ENCODE measurements around the gene CENPP. TPM values are rescaled to one million over a fixed set of nuclear protein-coding genes. Genes with fewer than 3 reads are reported as not detected.

CENPP gene
- total RNA-seq, 4 donors from 2014 or later = 14.1 to 39.5 (median 19.2) TPM

GRCh38 chr9:92645041-92645440, 319.3 kb downstream of the CENPP start:
- Histone ChIP-seq H3K4me3 (no peak overlapping the region), H3K9me3 (no peaks in the 10 kb centered on the region), H3K27me3 (no peaks in the 10 kb centered on the region), H3K4me1 (peaks cover 41% of the 10 kb centered on the region), H3K36me3 (peaks cover 94% of the 10 kb centered on the region), H3K27ac (no peak overlapping the region)
- TF ChIP-seq POLR2AphosphoS5 (IDR thresholded peaks at IDR 0.05) = no peak
- TF ChIP-seq POLR2A (IDR thresholded peaks at IDR 0.05) = no peak
- TF ChIP-seq, protein P1, sequence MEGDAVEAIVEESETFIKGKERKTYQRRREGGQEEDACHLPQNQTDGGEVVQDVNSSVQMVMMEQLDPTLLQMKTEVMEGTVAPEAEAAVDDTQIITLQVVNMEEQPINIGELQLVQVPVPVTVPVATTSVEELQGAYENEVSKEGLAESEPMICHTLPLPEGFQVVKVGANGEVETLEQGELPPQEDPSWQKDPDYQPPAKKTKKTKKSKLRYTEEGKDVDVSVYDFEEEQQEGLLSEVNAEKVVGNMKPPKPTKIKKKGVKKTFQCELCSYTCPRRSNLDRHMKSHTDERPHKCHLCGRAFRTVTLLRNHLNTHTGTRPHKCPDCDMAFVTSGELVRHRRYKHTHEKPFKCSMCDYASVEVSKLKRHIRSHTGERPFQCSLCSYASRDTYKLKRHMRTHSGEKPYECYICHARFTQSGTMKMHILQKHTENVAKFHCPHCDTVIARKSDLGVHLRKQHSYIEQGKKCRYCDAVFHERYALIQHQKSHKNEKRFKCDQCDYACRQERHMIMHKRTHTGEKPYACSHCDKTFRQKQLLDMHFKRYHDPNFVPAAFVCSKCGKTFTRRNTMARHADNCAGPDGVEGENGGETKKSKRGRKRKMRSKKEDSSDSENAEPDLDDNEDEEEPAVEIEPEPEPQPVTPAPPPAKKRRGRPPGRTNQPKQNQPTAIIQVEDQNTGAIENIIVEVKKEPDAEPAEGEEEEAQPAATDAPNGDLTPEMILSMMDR (IDR thresholded peaks at IDR 0.05) = no peak
- TF ChIP-seq EP300 (IDR thresholded peaks at IDR 0.05) = no peak
- DNase-seq (ENCODE audit: low spot score in 2 of 2) = no peak
- WGBS = 100% methylated on average over 4 of the region's 4 CpGs

GRCh38 chr9:92647671-92648473, 322.1 kb downstream of the CENPP start:
- peak in 1 of 2 donors; percentile 28 for DNase-seq (ENCODE audit: low spot score in 2 of 2)
- peaks cover 66% of the 10 kb centered on the region for H3K36me3 ChIP-seq

GRCh38 chr9:92648474-92648971, 322.8 kb downstream of the CENPP start:
- peak in 1 of 2 donors; percentile 45 for DNase-seq (ENCODE audit: low spot score in 2 of 2)
- H3K36me3 ChIP-seq = peaks cover 61% of the 10 kb centered on the region
- H3K9me3 ChIP-seq = no peaks in the 10 kb centered on the region
- no peaks in the 10 kb centered on the region for H3K27me3 ChIP-seq
- TF ChIP-seq, protein P1 (IDR thresholded peaks at IDR 0.05) = no peak
- TF ChIP-seq POLR2A (IDR thresholded peaks at IDR 0.05) = no peak
- no peak for TF ChIP-seq EP300 (IDR thresholded peaks at IDR 0.05)
- no peak for TF ChIP-seq POLR2AphosphoS5 (IDR thresholded peaks at IDR 0.05)
- H3K4me1 ChIP-seq = peaks cover 40% of the 10 kb centered on the region
- WGBS = 76% methylated on average over 4 of the region's 6 CpGs
- H3K4me3 ChIP-seq = no peak overlapping the region
- H3K27ac ChIP-seq = no peak overlapping the region

More at GRCh38 chr9:92647671-92648473, 322.1 kb downstream of the CENPP start:
- no peak overlapping the region for H3K4me3 ChIP-seq
- TF ChIP-seq, protein P1 (IDR thresholded peaks at IDR 0.05) = no peak
- TF ChIP-seq EP300 (IDR thresholded peaks at IDR 0.05) = no peak
- no peak for TF ChIP-seq POLR2AphosphoS5 (IDR thresholded peaks at IDR 0.05)
- H3K9me3 ChIP-seq = no peaks in the 10 kb centered on the region
- H3K27me3 ChIP-seq = no peaks in the 10 kb centered on the region
- H3K4me1 ChIP-seq = peaks cover 39% of the 10 kb centered on the region
- H3K27ac ChIP-seq = no peak overlapping the region
- 94% methylated on average over 11 of the region's 11 CpGs for WGBS

DNA sequence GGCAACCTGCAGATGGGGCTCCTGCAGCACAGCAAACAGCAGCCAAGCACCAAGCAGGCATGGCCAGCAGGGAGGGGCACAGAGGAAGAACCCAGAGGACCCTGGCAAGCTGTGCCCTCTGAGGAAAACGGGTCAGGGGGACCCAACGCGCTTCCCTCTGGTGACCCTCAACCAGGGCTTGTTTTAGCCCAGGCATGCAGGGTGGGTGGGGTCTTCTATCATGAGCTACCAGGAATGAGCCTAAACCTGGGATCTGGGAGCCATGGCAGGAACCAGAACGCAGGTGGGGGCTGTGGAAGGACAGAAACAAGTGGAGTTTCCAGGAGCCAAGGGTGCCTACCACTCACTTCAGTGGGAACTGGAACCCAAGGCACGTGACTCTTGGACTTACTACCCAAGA, 323.3 kb downstream of the CENPP start:
- Histone ChIP-seq H3K27ac (no peak overlapping the region), H3K9me3 (no peaks in the 10 kb centered on the region), H3K27me3 (no peaks in the 10 kb centered on the region), H3K36me3 (peaks cover 56% of the 10 kb centered on the region), H3K4me3 (no peak overlapping the region), H3K4me1 (peaks cover 40% of the 10 kb centered on the region)
- TF ChIP-seq POLR2A (IDR thresholded peaks at IDR 0.05) (no peak), POLR2AphosphoS5 (IDR thresholded peaks at IDR 0.05) (no peak), EP300 (IDR thresholded peaks at IDR 0.05) (no peak)
- TF ChIP-seq, protein P1 (IDR thresholded peaks at IDR 0.05) = no peak
- DNase-seq (ENCODE audit: low spot score in 2 of 2) = peak; percentile 62 to 71
- 94% methylated on average over 2 of the region's 5 CpGs for whole genome bisulfite sequencing

DNA sequence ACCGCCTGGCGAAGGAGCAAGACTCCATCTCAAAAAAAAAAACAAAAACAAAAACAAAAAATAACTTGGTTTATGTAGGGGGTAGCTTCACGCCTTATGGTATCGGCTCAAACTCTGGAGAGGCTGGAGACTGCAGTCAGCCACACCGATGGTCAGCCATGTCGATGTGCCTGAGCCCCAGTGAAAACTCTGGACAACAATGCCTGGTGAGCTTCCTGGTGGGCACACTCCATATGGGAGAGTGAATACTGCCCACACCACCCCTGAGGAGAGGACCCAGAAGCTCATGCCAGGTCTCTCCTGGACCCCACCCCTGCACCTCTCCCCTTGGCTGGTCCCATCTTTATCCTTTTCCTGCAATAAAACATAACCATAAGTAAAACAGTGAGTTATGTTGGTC, 324.5 kb downstream of the CENPP start:
- DNase-seq (ENCODE audit: low spot score in 2 of 2) = peak in 1 of 2 donors; percentile 18
- Histone ChIP-seq H3K27me3 (no peaks in the 10 kb centered on the region), H3K9me3 (no peaks in the 10 kb centered on the region), H3K27ac (peak overlapping the region; percentile 73), H3K4me3 (no peak overlapping the region), H3K4me1 (peaks cover 51% of the 10 kb centered on the region), H3K36me3 (peaks cover 43% of the 10 kb centered on the region)
- TF ChIP-seq, protein P1 (IDR thresholded peaks at IDR 0.05) = no peak
- no peak for TF ChIP-seq POLR2A (IDR thresholded peaks at IDR 0.05)
- no peak for TF ChIP-seq POLR2AphosphoS5 (IDR thresholded peaks at IDR 0.05)
- no peak for TF ChIP-seq EP300 (IDR thresholded peaks at IDR 0.05)
- WGBS = 95% methylated on average over 6 of the region's 6 CpGs

All from suprapubic skin (tissue), 4 donors.